Liver (tissue), 9 donors: ENCODE measurements around the gene ARHGEF28. TPM values are rescaled to one million over a fixed set of nuclear protein-coding genes. Genes with fewer than 3 reads are reported as not detected.

Source experiments
- DNase-seq: peaks from one replicate; pipeline ENCODE4 v3.0.0-alpha.2; 2017; ENCODE audit warnings: low spot score
- H3K27ac ChIP-seq, 2 donors: one replicate each; pipeline ENCODE4 v1.7.0; 2013; ENCODE audit warnings: inconsistent platforms in 2 of 2, low read length in 2 of 2, control low read depth in 1 of 2, low read depth in 1 of 2, mild to moderate bottlenecking in 1 of 2
- H3K27me3 ChIP-seq, 4 donors: one replicate each; pipeline versions ENCODE4 v1.6.1 to v1.7.0; 2013; ENCODE audit warnings: low read length in 3 of 4, inconsistent platforms in 1 of 4, mild to moderate bottlenecking in 1 of 4, moderate library complexity in 1 of 4; ENCODE audit not compliant: control insufficient read depth in 4 of 4, insufficient read depth in 4 of 4
- H3K36me3 ChIP-seq, 4 donors: one replicate each; pipeline versions ENCODE4 v1.6.1 to v1.7.0; 2013; ENCODE audit warnings: low read length in 3 of 4, mild to moderate bottlenecking in 3 of 4, low read depth in 1 of 4, moderate library complexity in 1 of 4; ENCODE audit not compliant: control insufficient read depth in 4 of 4, insufficient read depth in 3 of 4
- H3K4me1 ChIP-seq, 4 donors: one replicate each; pipeline versions ENCODE4 v1.6.1 to v1.7.0; 2013; ENCODE audit warnings: low read length in 3 of 4, mild to moderate bottlenecking in 3 of 4, moderate library complexity in 1 of 4; ENCODE audit not compliant: control insufficient read depth in 4 of 4, insufficient read depth in 4 of 4
- H3K4me3 ChIP-seq, 3 donors: one replicate each; pipeline versions ENCODE4 v1.6.1 to v1.7.0; 2013; ENCODE audit warnings: low read length in 3 of 3, control low read depth in 1 of 3, low read depth in 1 of 3, mild to moderate bottlenecking in 1 of 3
- H3K9ac ChIP-seq, 2 donors: one replicate each; pipeline ENCODE4 v1.7.0; 2013; ENCODE audit warnings: low read length in 2 of 2, mild to moderate bottlenecking in 2 of 2, moderate library complexity in 2 of 2, control low read depth in 1 of 2, low read depth in 1 of 2
- H3K9me3 ChIP-seq, 4 donors: one replicate each; pipeline versions ENCODE4 v1.6.1 to v1.7.0; 2013; ENCODE audit warnings: low read length in 3 of 4; ENCODE audit not compliant: control insufficient read depth in 4 of 4
- ATF3 ChIP-seq: IDR thresholded peaks from 2 replicates; pipeline ENCODE4 v1.6.1; 2016; ENCODE audit warnings: antibody characterized with exemption
- CTCF ChIP-seq: fragments of 150-350 bp; IDR thresholded peaks from 2 replicates; pipeline ENCODE4 v1.5.1; 2017; ENCODE audit warnings: improper control_type of control experiment, low read depth, low read length; ENCODE audit not compliant: missing input control
- EGR1 ChIP-seq, 2 donors: IDR thresholded peaks; 2 replicates each; pipeline ENCODE4 v1.6.1; 2016 to 2018; ENCODE audit warnings: antibody characterized with exemption in 2 of 2, low read depth in 2 of 2
- FOXA1 ChIP-seq: IDR thresholded peaks from 2 replicates; pipeline ENCODE4 v1.6.1; 2016; ENCODE audit warnings: antibody characterized with exemption
- FOXA2 ChIP-seq: IDR thresholded peaks from 2 replicates; pipeline ENCODE4 v1.6.1; 2016; ENCODE audit warnings: antibody characterized with exemption
- GABPA ChIP-seq, 2 donors: IDR thresholded peaks in 1 of 2; conservative IDR thresholded peaks in 1 of 2; 2 replicates each; pipeline ENCODE4 v1.6.1; 2016; ENCODE audit warnings: antibody characterized with exemption in 2 of 2, mild to moderate bottlenecking in 1 of 2, moderate library complexity in 1 of 2
- HNF4A ChIP-seq, 2 donors: conservative IDR thresholded peaks; 2 replicates each; pipeline ENCODE4 v1.6.1; 2016; ENCODE audit warnings: antibody characterized with exemption in 2 of 2, mild to moderate bottlenecking in 2 of 2
- HNF4G ChIP-seq: IDR thresholded peaks from 2 replicates; pipeline ENCODE4 v1.6.1; 2016; ENCODE audit warnings: antibody characterized with exemption
- JUND ChIP-seq, 2 donors: IDR thresholded peaks; 2 replicates each; pipeline ENCODE4 v1.6.1; 2016; ENCODE audit warnings: antibody characterized with exemption in 2 of 2
- MAX ChIP-seq: IDR thresholded peaks from 2 replicates; pipeline ENCODE4 v1.6.1; 2016; ENCODE audit warnings: antibody characterized with exemption
- NR2F2 ChIP-seq: IDR thresholded peaks from 2 replicates; pipeline ENCODE4 v1.6.1; 2016; ENCODE audit warnings: antibody characterized with exemption
- RAD21 ChIP-seq, 2 donors: IDR thresholded peaks; 2 replicates each; pipeline ENCODE4 v1.6.1; 2016; ENCODE audit warnings: antibody characterized with exemption in 2 of 2, mild to moderate bottlenecking in 2 of 2
- REST ChIP-seq: IDR thresholded peaks from 2 replicates; pipeline ENCODE4 v1.6.1; 2016; ENCODE audit warnings: antibody characterized with exemption, mild to moderate bottlenecking
- RXRA ChIP-seq, 2 donors: IDR thresholded peaks; 2 replicates each; pipeline ENCODE4 v1.6.1; 2017 to 2018; ENCODE audit warnings: antibody characterized with exemption in 2 of 2, mild to moderate bottlenecking in 1 of 2
- SP1 ChIP-seq: IDR thresholded peaks from 2 replicates; pipeline ENCODE4 v1.6.1; 2018; ENCODE audit warnings: antibody characterized with exemption, mild to moderate bottlenecking
- TAF1 ChIP-seq: conservative IDR thresholded peaks from 2 replicates; pipeline ENCODE4 v1.6.1; 2016; ENCODE audit warnings: antibody characterized with exemption, mild to moderate bottlenecking
- YY1 ChIP-seq: IDR thresholded peaks from 2 replicates; pipeline ENCODE4 v1.6.1; 2016; ENCODE audit warnings: antibody characterized with exemption, mild to moderate bottlenecking
- ZBTB33 ChIP-seq: IDR thresholded peaks from 2 replicates; pipeline ENCODE4 v1.6.1; 2016; ENCODE audit warnings: antibody characterized with exemption
- WGBS: extraction: QIAGEN DNeasy Blood & Tissue Kit; methylation state at CpG from one replicate; pipeline ENCODE4 v1.1.7; 2013; 5-methylcytosine and 5-hydroxymethylcytosine counted together
- polyA plus RNA-seq, 2 donors: library from polyadenylated mRNA; stranded (reverse) in 1 of 2; unstranded in 1 of 2; fragments of 200-250 nt in 1 of 2; fragments of >200 nt in 1 of 2; fragmentation: Nextera tagmentation in 1 of 2; extraction: Ambion mirVana in 1 of 2; gene quantifications; one replicate each; pipeline versions ENCODE4 v1.2.1 to v1.2.3, GENCODE V29; 2013 to 2015
- total RNA-seq, 2 donors: library from RNA; depleted of rRNA; stranded (reverse); fragments of >200 nt; gene quantifications; one replicate each; pipeline ENCODE4 v1.2.3, GENCODE V29; 2014
- donor health status: healthy.
- donor health status: healthy.
- donor health status: healthy.
- donor health status: healthy.
- donor health status: healthy.

ARHGEF28 gene
- total and polyA plus RNA-seq, 4 donors, result 1.6 to 13.9 (median 3.6) TPM

- no peak overlapping the region for H3K27ac ChIP-seq
These were observed 5.5 kb downstream of the ARHGEF28 start for GRCh38 chr5:73631500-73631899.

GRCh38 chr5:73633060-73633459 lies 7.1 kb downstream of the ARHGEF28 start:
- no peak overlapping the region for H3K4me3 ChIP-seq
- peaks cover 0 to 7% (median 1%) of the 10 kb centered on the region in 4 donors for H3K4me1 ChIP-seq
- H3K9me3 ChIP-seq, result no peaks in the 10 kb centered on the region
- WGBS, result 91% methylated on average over 5 of the region's 5 CpGs
- no peaks in the 10 kb centered on the region for H3K36me3 ChIP-seq
- no peak overlapping the region for H3K9ac ChIP-seq
- DNase-seq, result no peak
- H3K27me3 ChIP-seq, result no peaks in the 10 kb centered on the region
- no peak overlapping the region for H3K27ac ChIP-seq
- TF ChIP-seq TAF1, result no peak
- TF ChIP-seq FOXA1, result no peak
- TF ChIP-seq RXRA (IDR thresholded peaks at IDR 0.05), result peak in 1 of 2 donors; percentile 14
- TF ChIP-seq REST, result no peak
- TF ChIP-seq HNF4A (conservative IDR thresholded peaks at IDR 0.05), result peak in 1 of 2 donors; percentile 61
- no peak for TF ChIP-seq ZBTB33
- no peak for TF ChIP-seq ATF3
- peak in 1 of 2 donors; percentile 37 for TF ChIP-seq RAD21 (IDR thresholded peaks at IDR 0.05)
- TF ChIP-seq NR2F2, result no peak
- no peak for TF ChIP-seq CTCF
- TF ChIP-seq SP1, result no peak
- TF ChIP-seq MAX, result no peak
- TF ChIP-seq JUND (IDR thresholded peaks at IDR 0.05), result no peak
- no peak for TF ChIP-seq FOXA2
- TF ChIP-seq GABPA (IDR thresholded peaks at IDR 0.05 in 1 of 2, conservative IDR thresholded peaks at IDR 0.05 in 1 of 2), result no peak
- no peak for TF ChIP-seq HNF4G
- no peak for TF ChIP-seq YY1

More at GRCh38 chr5:73631500-73631899, 5.5 kb downstream of the ARHGEF28 start:
- H3K4me1 ChIP-seq, result peaks cover 3 to 15% (median 8%) of the 10 kb centered on the region in 4 donors
- DNase-seq, result no peak
- H3K9me3 ChIP-seq, result no peaks in the 10 kb centered on the region
- H3K27me3 ChIP-seq, result no peaks in the 10 kb centered on the region
- no peak overlapping the region for H3K4me3 ChIP-seq
- TF ChIP-seq ATF3 (no peak), CTCF (no peak), YY1 (no peak), TAF1 (no peak), GABPA (IDR thresholded peaks at IDR 0.05 in 1 of 2, conservative IDR thresholded peaks at IDR 0.05 in 1 of 2) (no peak), FOXA2 (no peak), EGR1 (IDR thresholded peaks at IDR 0.05; ENCODE audit: low read depth in 2 of 2) (no peak), NR2F2 (no peak), RAD21 (IDR thresholded peaks at IDR 0.05) (no peak), RXRA (IDR thresholded peaks at IDR 0.05) (no peak), FOXA1 (no peak)
- H3K36me3 ChIP-seq, result no peaks in the 10 kb centered on the region
- no peak overlapping the region for H3K9ac ChIP-seq
